LNCaP clone FGC (cell line): Measurements from ENCODE around the gene OSM.

Experiments used
- DNase-seq: peaks from one replicate; pipeline ENCODE4 v3.0.0-alpha.2; 2011; ENCODE audit warnings: low read depth
- H3K4me3 ChIP-seq: 2 replicates; pipeline ENCODE4 v1.5.1; 2011; ENCODE audit warnings: mild to moderate bottlenecking, low read depth, low read length, control low read depth
- CTCF ChIP-seq: IDR thresholded peaks from 2 replicates; pipeline ENCODE4 v1.5.1; 2012; ENCODE audit warnings: mild to moderate bottlenecking; ENCODE audit not compliant: control insufficient read depth, insufficient read depth; ENCODE audit errors: extremely low read depth

The OSM gene

GRCh38 chr22:30248484-30248883 lies 18.2 kb downstream of the OSM start:
- DNase-seq: no peak
- no peak for TF ChIP-seq CTCF
- H3K4me3 ChIP-seq: no peak overlapping the region

- no peak overlapping the region for H3K4me3 ChIP-seq
- DNase-seq: no peak
- TF ChIP-seq CTCF: no peak
These were observed 18.7 kb downstream of the OSM start for GRCh38 chr22:30247974-30248373.

- H3K4me3 ChIP-seq: no peak overlapping the region
- TF ChIP-seq CTCF: no peak
- no peak for DNase-seq
These were observed 19.1 kb downstream of the OSM start for GRCh38 chr22:30247561-30247960.

GRCh38 chr22:30246814-30247376 lies 19.8 kb downstream of the OSM start:
- peak overlapping the region; percentile 67 for H3K4me3 ChIP-seq
- no peak for TF ChIP-seq CTCF
- no peak for DNase-seq

- TF ChIP-seq CTCF: peak; percentile 21; the same call in 1 of the 2 replicates
- H3K4me3 ChIP-seq: peak within 1 kb of the TSS; percentile 67
- DNase-seq: no peak
These were observed 20.5 kb downstream of the OSM start, which contains the start of gene LIF for GRCh38 chr22:30245985-30246813. LIF (minus strand) TSS chr22:30246759; CDS start chr22:30246695, 64 bp downstream.

GRCh38 chr22:30245181-30245984 lies 21.3 kb downstream of the OSM start:
- DNase-seq: peak; percentile 1
- TF ChIP-seq CTCF: no peak
- peak overlapping the region; percentile 67 for H3K4me3 ChIP-seq
